Measurements from ENCODE around the gene ATP5PF.

DNA sequence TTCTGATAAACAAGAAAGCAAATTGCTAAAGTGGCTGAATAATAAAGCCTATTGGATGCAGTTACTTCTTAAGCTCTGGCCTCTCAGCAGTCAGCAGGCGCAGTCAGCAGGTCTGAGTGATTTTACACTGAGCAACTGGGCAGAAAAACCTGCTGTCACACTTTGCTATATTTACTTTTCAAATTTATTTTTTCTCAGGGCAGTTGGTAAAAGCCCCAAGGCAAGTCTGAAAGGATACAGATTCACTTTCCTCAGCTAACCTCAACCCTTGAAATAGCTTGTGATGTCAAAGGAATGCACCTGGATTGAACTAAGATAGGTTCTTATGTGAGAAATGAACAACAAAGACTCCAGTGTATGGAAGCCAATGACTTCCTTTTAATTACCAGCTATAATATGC lies 34.0 kb downstream of the ATP5PF start:
- TF ChIP-seq, protein P1, sequence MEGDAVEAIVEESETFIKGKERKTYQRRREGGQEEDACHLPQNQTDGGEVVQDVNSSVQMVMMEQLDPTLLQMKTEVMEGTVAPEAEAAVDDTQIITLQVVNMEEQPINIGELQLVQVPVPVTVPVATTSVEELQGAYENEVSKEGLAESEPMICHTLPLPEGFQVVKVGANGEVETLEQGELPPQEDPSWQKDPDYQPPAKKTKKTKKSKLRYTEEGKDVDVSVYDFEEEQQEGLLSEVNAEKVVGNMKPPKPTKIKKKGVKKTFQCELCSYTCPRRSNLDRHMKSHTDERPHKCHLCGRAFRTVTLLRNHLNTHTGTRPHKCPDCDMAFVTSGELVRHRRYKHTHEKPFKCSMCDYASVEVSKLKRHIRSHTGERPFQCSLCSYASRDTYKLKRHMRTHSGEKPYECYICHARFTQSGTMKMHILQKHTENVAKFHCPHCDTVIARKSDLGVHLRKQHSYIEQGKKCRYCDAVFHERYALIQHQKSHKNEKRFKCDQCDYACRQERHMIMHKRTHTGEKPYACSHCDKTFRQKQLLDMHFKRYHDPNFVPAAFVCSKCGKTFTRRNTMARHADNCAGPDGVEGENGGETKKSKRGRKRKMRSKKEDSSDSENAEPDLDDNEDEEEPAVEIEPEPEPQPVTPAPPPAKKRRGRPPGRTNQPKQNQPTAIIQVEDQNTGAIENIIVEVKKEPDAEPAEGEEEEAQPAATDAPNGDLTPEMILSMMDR (IDR thresholded peaks at IDR 0.05; ENCODE audit: low read depth, low read length, poor library complexity, severe bottlenecking) = no peak
- TF ChIP-seq EZH2phosphoT487 (IDR thresholded peaks at IDR 0.05; ENCODE audit: borderline replicate concordance, low read length) = no peak

Data from DOHH2 (cell line).